Body of pancreas (tissue), 4 donors: ENCODE measurements around the gene HOXA13. TPM values are rescaled to one million over a fixed set of nuclear protein-coding genes. Genes with fewer than 3 reads are reported as not detected.

Experiments
- ATAC-seq: fragments of 150-250 bp; one replicate; pipeline ENCODE4 v1.9.1; 2016
- DNase-seq, 4 donors: peaks; one replicate each; pipeline ENCODE4 v3.0.0-alpha.2; 2019
- H3K27ac ChIP-seq, 4 donors: fragments of 200-600 bp; sonication (generic); 1 replicate in 3 of 4; 2 replicates in 1 of 4; pipeline versions ENCODE4 v1.5.1 to v1.6.1; 2016 to 2019; ENCODE audit warnings: mild to moderate bottlenecking in 1 of 4, mixed read lengths in 1 of 4, moderate library complexity in 1 of 4
- H3K27me3 ChIP-seq, 2 donors: fragments of 200-600 bp; sonication (generic); one replicate each; pipeline ENCODE4 v1.6.0; 2016; ENCODE audit warnings: mild to moderate bottlenecking in 1 of 2
- H3K36me3 ChIP-seq, 2 donors: fragments of 200-600 bp; sonication (generic); replicated peaks in 1 of 2; 2 replicates each; pipeline ENCODE4 v1.5.1; 2016; ENCODE audit warnings: low read depth in 2 of 2; ENCODE audit not compliant: insufficient read depth in 1 of 2
- H3K4me1 ChIP-seq: fragments of 200-600 bp; sonication (generic); one replicate; pipeline ENCODE4 v1.6.0; 2016
- H3K4me3 ChIP-seq, 2 donors: fragments of 200-600 bp; sonication (generic); 1 replicate in 1 of 2; 2 replicates in 1 of 2; pipeline ENCODE4 v1.5.1; 2016 to 2019
- H3K9me3 ChIP-seq, 3 donors: fragments of 200-600 bp; sonication (generic); 1 replicate in 2 of 3; 2 replicates in 1 of 3; pipeline ENCODE4 v1.5.1; 2016
- CTCF ChIP-seq, 7 experiments: fragments of 450-650 bp in 4 of 7; fragments of 200-600 bp in 3 of 7; sonication (generic) in 3 of 7; IDR thresholded peaks; one replicate each; pipeline ENCODE4 v1.5.1; 2016 to 2019; ENCODE audit warnings: antibody characterized with exemption in 7 of 7
- POLR2A ChIP-seq, 3 donors: fragments of 450-650 bp; IDR thresholded peaks; one replicate each; pipeline ENCODE4 v1.6.1; 2016; ENCODE audit warnings: antibody characterized with exemption in 3 of 3, mild to moderate bottlenecking in 2 of 3
- WGBS, 2 donors: methylation state at CpG; one replicate each; pipeline ENCODE4 v1.1.5; 2017; 5-methylcytosine and 5-hydroxymethylcytosine counted together
- intact Hi-C: fragments of 100-400 bp; cut with DNase I; formaldehyde crosslinking; loops from one replicate; pipeline ENCODE4 v1.15.1; 2023
- total RNA-seq, 2 donors: library from RNA; depleted of rRNA; stranded (reverse); fragments of >200 nt; gene quantifications; one replicate each; pipeline ENCODE4 v1.1.0, GENCODE V29; 2016

Gene HOXA13
- total RNA-seq, 2 donors from 2014 or later = not detected

DNA sequence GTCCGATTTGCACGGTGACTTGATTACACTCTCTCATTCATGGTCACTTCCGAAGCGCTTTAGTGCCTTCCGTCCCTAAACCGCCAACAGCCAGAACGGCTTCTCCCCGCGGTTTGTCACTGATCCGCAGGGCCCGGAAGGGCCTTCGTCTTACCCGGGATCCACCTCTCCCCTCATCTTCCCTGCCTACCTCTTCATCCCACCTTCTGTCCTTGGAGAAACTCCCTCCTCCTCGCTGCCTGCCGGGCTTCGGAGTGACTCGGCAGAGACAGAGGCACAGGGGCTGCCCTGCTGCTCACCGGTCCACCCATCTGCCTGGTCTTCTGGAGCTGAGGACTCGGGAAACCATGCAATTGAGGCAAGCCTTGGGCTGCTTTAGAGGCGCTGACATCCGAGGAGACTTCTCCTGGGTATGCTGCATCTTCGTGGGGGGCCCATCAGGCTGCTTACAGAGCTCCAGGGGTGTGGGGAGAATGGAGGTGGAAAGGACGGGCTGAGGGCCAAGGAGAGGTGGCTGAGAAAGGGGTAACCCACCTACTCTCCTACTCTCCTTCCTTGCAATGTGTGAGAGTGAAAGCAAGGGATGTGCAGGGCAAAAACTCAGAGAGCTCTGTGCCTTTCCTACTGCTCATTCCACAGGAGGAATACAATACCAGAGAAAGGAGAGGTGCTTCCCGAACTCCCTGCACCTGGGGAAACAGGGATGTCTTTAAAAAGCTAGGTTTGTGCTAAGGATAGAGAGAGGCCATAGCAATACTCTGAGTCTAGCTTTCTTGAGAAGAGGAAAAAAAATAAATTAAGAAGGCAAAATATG lies 13.8 kb downstream of the HOXA13 start:
- intact Hi-C loops = no loop called here
- WGBS, 2 donors = 6 to 10% methylated on average over 23 to 24 of the region's 24 CpGs
- H3K4me1 ChIP-seq = peaks cover 52% of the 10 kb centered on the region
- no peaks in the 10 kb centered on the region for H3K9me3 ChIP-seq
- no peaks in the 10 kb centered on the region for H3K36me3 ChIP-seq
- no peak for ATAC-seq
- peaks cover 14 to 72% of the 10 kb centered on the region in 2 donors for H3K27me3 ChIP-seq
- DNase-seq = peak in 2 of 4 donors; percentile 8 to 9
- no peak overlapping the region for H3K27ac ChIP-seq
- H3K4me3 ChIP-seq = no peak overlapping the region
- TF ChIP-seq POLR2A (IDR thresholded peaks at IDR 0.05) (no peak), CTCF (IDR thresholded peaks at IDR 0.05) (no peak)

DNA sequence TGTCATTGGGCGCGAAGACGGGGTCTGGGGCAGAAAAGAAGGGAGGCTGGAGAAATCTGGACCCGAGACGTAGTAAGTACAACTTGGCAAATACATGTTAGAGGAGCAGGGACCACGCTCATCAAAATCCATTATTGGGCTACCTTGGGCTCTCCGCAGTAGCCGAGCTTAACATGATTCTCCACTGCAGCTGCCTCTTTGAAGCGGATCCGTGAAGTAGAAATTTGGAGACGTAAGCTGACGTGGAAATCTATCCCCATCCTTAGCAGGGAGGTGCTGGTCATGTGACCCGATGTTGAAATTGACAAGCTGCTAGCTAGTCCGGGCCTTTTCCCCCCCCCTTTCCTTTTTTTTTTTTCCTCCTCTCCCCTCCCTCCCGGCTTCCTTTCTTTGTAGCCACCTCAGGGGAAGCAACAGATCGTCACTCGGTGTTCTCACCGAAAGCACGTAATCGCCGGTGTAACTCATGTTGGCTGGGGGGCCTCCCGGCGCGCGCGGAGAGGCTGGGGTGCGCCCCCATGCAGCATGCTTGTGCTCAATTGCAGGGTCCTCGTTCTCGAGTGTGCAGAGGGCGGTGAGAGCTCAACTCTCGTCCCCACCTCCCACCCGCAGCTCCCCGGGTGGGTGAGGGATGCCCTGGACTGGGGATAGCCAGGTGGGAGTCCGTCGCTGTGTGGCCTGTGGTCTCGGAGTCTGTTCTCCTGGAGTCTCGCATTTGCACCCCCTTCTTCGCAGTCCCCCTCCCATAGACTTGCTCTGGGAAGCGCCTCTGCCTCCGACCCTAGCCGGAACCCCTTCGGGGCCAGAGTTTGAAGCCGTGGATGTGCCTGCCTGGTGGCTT lies 14.7 kb downstream of the HOXA13 start, which contains the start of gene HOXA11:
Gene HOXA11, minus strand, starts transcription at position 220 of the 841 bp plus-strand sequence. Its CDS starts 88 bp downstream, at position 132.
- Histone ChIP-seq H3K9me3 (no peaks in the 10 kb centered on the region), H3K36me3 (no peaks in the 10 kb centered on the region), H3K4me1 (peaks cover 52% of the 10 kb centered on the region), H3K27me3 (peaks cover 14 to 77% of the 10 kb centered on the region in 2 donors), H3K27ac (no peak within 1 kb of the TSS), H3K4me3 (no peak within 1 kb of the TSS)
- intact Hi-C loops = no loop called here
- TF ChIP-seq CTCF (IDR thresholded peaks at IDR 0.05) (no peak), POLR2A (IDR thresholded peaks at IDR 0.05) (no peak)
- WGBS, 2 donors = 7 to 15% methylated on average over 35 to 42 of the region's 43 CpGs
- ATAC-seq = no peak
- DNase-seq = peak in 2 of 4 donors; percentile 8 to 10

GRCh38 chr7:27184337-27185012 lies 15.4 kb downstream of the HOXA13 start:
- Histone ChIP-seq H3K4me3 (no peak overlapping the region), H3K27ac (no peak overlapping the region), H3K4me1 (peaks cover 60% of the 10 kb centered on the region), H3K27me3 (peaks cover 14 to 78% of the 10 kb centered on the region in 2 donors), H3K9me3 (no peaks in the 10 kb centered on the region), H3K36me3 (no peaks in the 10 kb centered on the region)
- no peak for ATAC-seq
- TF ChIP-seq CTCF (IDR thresholded peaks at IDR 0.05) = no peak
- 6 to 15% methylated on average over 16 to 65 of the region's 72 CpGs for WGBS, 2 donors
- intact Hi-C loops = no loop called here
- peak in 2 of 4 donors; percentile 15 to 28 for DNase-seq

- Histone ChIP-seq H3K9me3 (no peaks in the 10 kb centered on the region), H3K27ac (no peak overlapping the region), H3K36me3 (no peaks in the 10 kb centered on the region), H3K27me3 (peaks cover 14 to 78% of the 10 kb centered on the region in 2 donors), H3K4me3 (no peak overlapping the region), H3K4me1 (peaks cover 58% of the 10 kb centered on the region)
- no peak for ATAC-seq
- intact Hi-C loops = no loop called here
- peak in 2 of 4 donors; percentile 8 to 9 for DNase-seq
- WGBS, 2 donors = 7 to 9% methylated on average over 30 of the region's 30 CpGs
- TF ChIP-seq CTCF (IDR thresholded peaks at IDR 0.05) = no peak
- no peak for TF ChIP-seq POLR2A (IDR thresholded peaks at IDR 0.05)
These were observed 16.1 kb downstream of the HOXA13 start for GRCh38 chr7:27183682-27184336.
